ENCODE measurements around the gene TRAPPC4. TPM values are rescaled to one million over a fixed set of nuclear protein-coding genes. Genes with fewer than 3 reads are reported as not detected.

The TRAPPC4 gene
- total RNA-seq, 3 donors from 2014 or later (not counting 1 experiment from before 2014, with no cell fraction given) = 71.4 to 84.5 (median 77.5) TPM

DNA sequence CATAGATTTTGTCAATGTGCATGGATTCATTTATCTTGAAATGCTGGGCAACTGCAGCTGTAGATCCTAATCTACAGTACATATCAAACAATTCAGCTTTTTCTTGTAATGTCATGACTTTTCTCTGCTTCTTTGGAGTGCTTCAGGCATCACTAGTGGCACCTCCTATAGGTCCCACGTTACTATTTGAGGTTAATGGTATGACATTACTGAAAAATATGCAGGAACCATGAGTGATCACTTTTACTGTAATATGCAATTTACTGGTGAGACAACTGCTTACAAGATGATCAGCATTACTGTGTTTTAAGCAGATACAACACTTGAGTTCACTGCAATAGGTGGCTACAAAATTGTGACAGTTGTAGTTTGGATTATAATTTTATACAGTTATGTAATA, 17.7 kb upstream of the TRAPPC4 start:
- ATAC-seq = no peak
- Mint-ChIP-seq H3K4me1 (peaks cover 30 to 33% of the 10 kb centered on the region in 2 donors), H3K36me3 (no peaks in the 10 kb centered on the region), H3K27me3 (ENCODE audit: low read depth in 2 of 2) (no peaks in the 10 kb centered on the region), H3K9me3 (no peaks in the 10 kb centered on the region), H3K27ac (no peak overlapping the region), H3K4me3 (no peak overlapping the region)
- intact Hi-C loops (cut with micrococcal nuclease) = no loop called here
- no peak for DNase-seq
- WGBS (ENCODE audit: insufficient coverage) = 100% methylated on average over 1 of the region's 1 CpG
- Histone ChIP-seq H3K9me3 (ENCODE audit: control insufficient read depth, insufficient read depth, low read length) (no peaks in the 10 kb centered on the region), H3K27ac (ENCODE audit: low read length) (no peak overlapping the region), H3K27me3 (ENCODE audit: control insufficient read depth, insufficient read depth, low read length) (no peaks in the 10 kb centered on the region), H3K4me3 (ENCODE audit: low read length) (no peak overlapping the region), H3K36me3 (ENCODE audit: control insufficient read depth, insufficient read depth, low read length) (peaks cover 26% of the 10 kb centered on the region), H3K4me1 (ENCODE audit: control insufficient read depth, insufficient read depth, low read length) (peaks cover 23% of the 10 kb centered on the region)
- TF ChIP-seq, protein P1, sequence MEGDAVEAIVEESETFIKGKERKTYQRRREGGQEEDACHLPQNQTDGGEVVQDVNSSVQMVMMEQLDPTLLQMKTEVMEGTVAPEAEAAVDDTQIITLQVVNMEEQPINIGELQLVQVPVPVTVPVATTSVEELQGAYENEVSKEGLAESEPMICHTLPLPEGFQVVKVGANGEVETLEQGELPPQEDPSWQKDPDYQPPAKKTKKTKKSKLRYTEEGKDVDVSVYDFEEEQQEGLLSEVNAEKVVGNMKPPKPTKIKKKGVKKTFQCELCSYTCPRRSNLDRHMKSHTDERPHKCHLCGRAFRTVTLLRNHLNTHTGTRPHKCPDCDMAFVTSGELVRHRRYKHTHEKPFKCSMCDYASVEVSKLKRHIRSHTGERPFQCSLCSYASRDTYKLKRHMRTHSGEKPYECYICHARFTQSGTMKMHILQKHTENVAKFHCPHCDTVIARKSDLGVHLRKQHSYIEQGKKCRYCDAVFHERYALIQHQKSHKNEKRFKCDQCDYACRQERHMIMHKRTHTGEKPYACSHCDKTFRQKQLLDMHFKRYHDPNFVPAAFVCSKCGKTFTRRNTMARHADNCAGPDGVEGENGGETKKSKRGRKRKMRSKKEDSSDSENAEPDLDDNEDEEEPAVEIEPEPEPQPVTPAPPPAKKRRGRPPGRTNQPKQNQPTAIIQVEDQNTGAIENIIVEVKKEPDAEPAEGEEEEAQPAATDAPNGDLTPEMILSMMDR (IDR thresholded peaks at IDR 0.05) = no peak

DNA sequence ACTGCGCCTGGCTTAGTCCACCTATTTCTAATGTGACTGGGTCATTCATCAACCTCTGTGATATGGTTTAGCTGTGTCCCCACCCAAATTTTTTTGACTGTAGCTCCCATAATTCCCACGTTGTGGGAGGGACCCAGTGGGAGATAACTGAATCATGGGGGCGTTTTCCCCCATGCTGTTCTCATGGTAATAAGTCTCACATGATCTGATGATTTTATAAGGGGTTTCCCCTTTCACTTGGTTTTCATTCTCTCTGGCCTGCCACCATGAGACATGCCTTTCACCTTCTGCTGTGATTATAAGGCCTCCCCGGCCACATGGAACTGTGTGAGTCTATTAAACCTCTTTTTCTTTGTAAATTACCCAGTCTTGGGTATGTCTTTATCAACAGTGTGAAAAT, 11.9 kb upstream of the TRAPPC4 start:
- Mint-ChIP-seq H3K4me3 (no peak overlapping the region), H3K27me3 (ENCODE audit: low read depth in 2 of 2) (no peaks in the 10 kb centered on the region), H3K36me3 (peaks cover 8% of the 10 kb centered on the region), H3K27ac (no peak overlapping the region), H3K4me1 (peaks cover 0 to 6% of the 10 kb centered on the region in 2 donors), H3K9me3 (no peaks in the 10 kb centered on the region)
- Histone ChIP-seq H3K27me3 (ENCODE audit: control insufficient read depth, insufficient read depth, low read length) (no peaks in the 10 kb centered on the region), H3K9me3 (ENCODE audit: control insufficient read depth, insufficient read depth, low read length) (no peaks in the 10 kb centered on the region), H3K4me3 (ENCODE audit: low read length) (no peak overlapping the region), H3K36me3 (ENCODE audit: control insufficient read depth, insufficient read depth, low read length) (peaks cover 37% of the 10 kb centered on the region), H3K27ac (ENCODE audit: low read length) (no peak overlapping the region), H3K4me1 (ENCODE audit: control insufficient read depth, insufficient read depth, low read length) (no peaks in the 10 kb centered on the region)
- DNase-seq (no peak), ATAC-seq (no peak)
- TF ChIP-seq, protein P1 (IDR thresholded peaks at IDR 0.05) = no peak
- 86% methylated on average over 3 of the region's 4 CpGs for WGBS (ENCODE audit: insufficient coverage)
- intact Hi-C loops (cut with micrococcal nuclease) = no loop called here

DNA sequence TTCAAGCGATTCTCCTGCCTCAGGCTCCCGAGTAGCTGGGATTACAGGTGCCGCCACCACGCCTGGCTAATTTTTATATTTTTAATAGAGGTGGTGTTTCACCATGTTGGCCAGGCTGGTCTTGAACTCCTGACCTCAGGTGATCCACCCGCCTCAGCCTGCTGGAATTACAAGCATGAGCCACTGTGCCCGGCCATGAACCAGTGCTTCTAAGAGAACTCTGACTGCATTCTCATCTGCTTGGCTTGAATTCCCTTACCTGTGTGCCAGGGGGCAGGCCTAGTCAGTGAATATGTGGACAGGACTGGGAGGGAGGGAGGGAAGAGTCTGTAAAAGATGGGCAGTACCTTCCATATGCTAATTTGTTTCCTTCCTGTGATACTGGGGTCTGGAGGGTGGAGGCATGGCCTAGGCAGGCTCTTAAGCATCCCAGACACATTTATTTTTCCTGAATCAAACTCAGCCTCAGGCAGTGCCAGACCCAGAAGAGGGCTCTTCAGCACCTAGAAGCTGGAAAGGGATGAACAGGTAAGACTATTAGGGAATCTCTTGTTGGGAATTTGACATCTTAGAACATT, 7.0 kb upstream of the TRAPPC4 start:
- peaks cover 0 to 13% of the 10 kb centered on the region in 2 donors for H3K4me1 Mint-ChIP-seq

More for the DNA sequence above, 7.0 kb upstream of the TRAPPC4 start:
- Histone ChIP-seq H3K9me3 (ENCODE audit: control insufficient read depth, insufficient read depth, low read length) (no peaks in the 10 kb centered on the region), H3K4me1 (ENCODE audit: control insufficient read depth, insufficient read depth, low read length) (peaks cover 7% of the 10 kb centered on the region), H3K27ac (ENCODE audit: low read length) (no peak overlapping the region), H3K4me3 (ENCODE audit: low read length) (no peak overlapping the region), H3K27me3 (ENCODE audit: control insufficient read depth, insufficient read depth, low read length) (no peaks in the 10 kb centered on the region), H3K36me3 (ENCODE audit: control insufficient read depth, insufficient read depth, low read length) (peaks cover 68% of the 10 kb centered on the region)
- Mint-ChIP-seq H3K9me3 (no peaks in the 10 kb centered on the region), H3K27ac (no peak overlapping the region), H3K27me3 (ENCODE audit: low read depth in 2 of 2) (no peaks in the 10 kb centered on the region), H3K36me3 (peaks cover 8% of the 10 kb centered on the region), H3K4me3 (no peak overlapping the region)
- over 99% methylated on average over 5 of the region's 6 CpGs for WGBS (ENCODE audit: insufficient coverage)
- intact Hi-C loops (cut with micrococcal nuclease) = no loop called here
- DNase-seq (no peak), ATAC-seq (no peak)
- TF ChIP-seq, protein P1 (IDR thresholded peaks at IDR 0.05) = no peak
